Loucy (cell line): ENCODE measurements around the gene ATAD3C.

Experiments used
- CTCF ChIP-seq: fragments of 200-600 bp; sonication (generic); conservative IDR thresholded peaks from 2 replicates; pipeline ENCODE4 v1.5.1; 2014; ENCODE audit warnings: mild to moderate bottlenecking, antibody characterized with exemption, low read length
- EZH2phosphoT487 ChIP-seq: fragments of 200-600 bp; IDR thresholded peaks from 2 replicates; pipeline ENCODE4 v1.6.1; 2018; ENCODE audit warnings: antibody characterized with exemption, mild to moderate bottlenecking, moderate library complexity, borderline replicate concordance

- TF ChIP-seq CTCF: no peak
- no peak for TF ChIP-seq EZH2phosphoT487
Observed at GRCh38 chr1:1434824-1435105, 14.7 kb upstream of the ATAD3C start.
